H9 (cell line): ENCODE data around the gene EVL. TPM values are rescaled to one million over a fixed set of nuclear protein-coding genes. Genes with fewer than 3 reads are reported as not detected.

Experiments
- DNase-seq: peaks from one replicate; pipeline ENCODE4 v3.0.0-alpha.2; 2017
- H2AFZ ChIP-seq: one replicate; pipeline ENCODE4 v1.6.1; 2013; ENCODE audit warnings: mild to moderate bottlenecking, low read length, control low read depth, moderate library complexity
- H2AK5ac ChIP-seq: 2 replicates; pipeline ENCODE4 v1.6.1; 2013; ENCODE audit warnings: low read length, control low read depth, mixed read lengths; ENCODE audit not compliant: insufficient read length
- H2BK120ac ChIP-seq: one replicate; pipeline ENCODE4 v1.6.1; 2013; ENCODE audit warnings: low read depth, mild to moderate bottlenecking, low read length, control low read depth, inconsistent platforms; ENCODE audit not compliant: poor library complexity, severe bottlenecking
- H2BK12ac ChIP-seq: 2 replicates; pipeline ENCODE4 v1.6.1; 2013; ENCODE audit warnings: low read length, control low read depth, mixed read lengths, low read depth; ENCODE audit not compliant: insufficient read length
- H2BK15ac ChIP-seq: 2 replicates; pipeline ENCODE4 v1.6.1; 2013; ENCODE audit warnings: low read depth, low read length, control low read depth
- H2BK20ac ChIP-seq: one replicate; pipeline ENCODE4 v1.6.1; 2013; ENCODE audit warnings: low read depth, mild to moderate bottlenecking, low read length, control low read depth, inconsistent platforms; ENCODE audit not compliant: poor library complexity, severe bottlenecking
- H2BK5ac ChIP-seq: 2 replicates; pipeline ENCODE4 v1.6.1; 2013; ENCODE audit warnings: low read length, control low read depth, mixed read lengths; ENCODE audit not compliant: insufficient read length
- H3K14ac ChIP-seq: 2 replicates; pipeline ENCODE4 v1.6.1; 2013; ENCODE audit warnings: low read length, control low read depth; ENCODE audit not compliant: insufficient read depth
- H3K18ac ChIP-seq: 2 replicates; pipeline ENCODE4 v1.6.1; 2013; ENCODE audit warnings: low read depth, mild to moderate bottlenecking, mixed read lengths, low read length, control low read depth; ENCODE audit not compliant: insufficient read length
- H3K23ac ChIP-seq: 2 replicates; pipeline ENCODE4 v1.6.1; 2013; ENCODE audit warnings: low read length, control low read depth, mixed read lengths, low read depth; ENCODE audit not compliant: insufficient read length
- H3K23me2 ChIP-seq: 2 replicates; pipeline ENCODE4 v1.6.1; 2013; ENCODE audit warnings: low read depth, mild to moderate bottlenecking, mixed read lengths, low read length, control low read depth; ENCODE audit not compliant: insufficient read length, poor library complexity, severe bottlenecking
- H3K27ac ChIP-seq: 2 replicates; pipeline ENCODE4 v1.5.1; 2013; ENCODE audit warnings: low read length, control low read depth, mixed read lengths, low read depth; ENCODE audit not compliant: insufficient read length
- H3K27me3 ChIP-seq: 2 replicates; pipeline ENCODE4 v1.6.1; 2013; ENCODE audit warnings: low read length, control low read depth, inconsistent platforms; ENCODE audit not compliant: insufficient read depth
- H3K4ac ChIP-seq: 2 replicates; pipeline ENCODE4 v1.6.1; 2013; ENCODE audit warnings: low read depth, mild to moderate bottlenecking, control low read depth, inconsistent platforms, low read length, moderate library complexity
- H3K4me1 ChIP-seq: 2 replicates; pipeline ENCODE4 v1.6.1; 2013; ENCODE audit warnings: low read length, control low read depth, inconsistent platforms; ENCODE audit not compliant: insufficient read depth
- H3K4me2 ChIP-seq: 2 replicates; pipeline ENCODE4 v1.6.1; 2013; ENCODE audit warnings: low read length, control low read depth, mixed read lengths; ENCODE audit not compliant: insufficient read length, insufficient read depth
- H3K56ac ChIP-seq: 2 replicates; pipeline ENCODE4 v1.6.1; 2013; ENCODE audit warnings: low read depth, mild to moderate bottlenecking, mixed read lengths, low read length, control low read depth; ENCODE audit not compliant: insufficient read length
- H3K79me1 ChIP-seq: 2 replicates; pipeline ENCODE4 v1.6.1; 2013; ENCODE audit warnings: low read depth, mild to moderate bottlenecking, moderate library complexity, low read length, control low read depth, inconsistent platforms; ENCODE audit not compliant: insufficient read depth, poor library complexity, severe bottlenecking
- H3K79me2 ChIP-seq: 2 replicates; pipeline ENCODE4 v1.6.1; 2013; ENCODE audit warnings: low read length, control low read depth, inconsistent platforms; ENCODE audit not compliant: insufficient read depth
- H3K9ac ChIP-seq: 2 replicates; pipeline ENCODE4 v1.6.1; 2013; ENCODE audit warnings: low read length, control low read depth, mixed read lengths; ENCODE audit not compliant: insufficient read length; ENCODE audit errors: extremely low read depth
- H3K9me3 ChIP-seq: one replicate; pipeline ENCODE4 v1.6.1; 2013; ENCODE audit warnings: low read depth, low read length, inconsistent platforms; ENCODE audit not compliant: control insufficient read depth
- H3T11ph ChIP-seq: one replicate; pipeline ENCODE4 v1.6.1; 2013; ENCODE audit warnings: mild to moderate bottlenecking, low read length, control low read depth, inconsistent platforms
- H4K20me1 ChIP-seq: one replicate; pipeline ENCODE4 v1.6.1; 2013; ENCODE audit not compliant: control insufficient read depth, insufficient read length, insufficient read depth
- H4K5ac ChIP-seq: 2 replicates; pipeline ENCODE4 v1.6.1; 2013; ENCODE audit warnings: low read depth, mild to moderate bottlenecking, mixed read lengths, low read length, control low read depth; ENCODE audit not compliant: insufficient read length
- H4K8ac ChIP-seq: replicated peaks from 2 replicates; pipeline ENCODE4 v1.6.1; 2013; ENCODE audit warnings: low read length, control low read depth, mixed read lengths, low read depth; ENCODE audit not compliant: insufficient read length
- H4K91ac ChIP-seq: 2 replicates; pipeline ENCODE4 v1.6.1; 2013; ENCODE audit warnings: low read depth, mild to moderate bottlenecking, moderate library complexity, mixed read lengths, low read length, control low read depth; ENCODE audit not compliant: insufficient read length
- H3K27ac Mint-ChIP-seq, 3 experiments: 2 replicates in 2 of 3; 3 replicates in 1 of 3; pipeline ENCODE4 v1.8.0; 2020 to 2021; ENCODE audit warnings: mixed read lengths in 3 of 3, mild to moderate bottlenecking in 1 of 3, moderate library complexity in 1 of 3
- H3K27me3 Mint-ChIP-seq: 2 replicates; pipeline ENCODE4 v1.8.0; 2021; ENCODE audit warnings: low read depth, mild to moderate bottlenecking, moderate library complexity, mixed read lengths
- H3K36me3 Mint-ChIP-seq, 3 experiments: 2 replicates in 2 of 3; 3 replicates in 1 of 3; pipeline ENCODE4 v1.8.0; 2020 to 2021; ENCODE audit warnings: low read depth in 3 of 3, mixed read lengths in 3 of 3; ENCODE audit not compliant: insufficient read depth in 1 of 3
- H3K4me1 Mint-ChIP-seq, 2 experiments: 2 replicates each; pipeline ENCODE4 v1.8.0; 2020; ENCODE audit warnings: mixed read lengths in 2 of 2
- H3K4me3 Mint-ChIP-seq, 2 experiments: 2 replicates in 1 of 2; 3 replicates in 1 of 2; pipeline ENCODE4 v1.8.0; 2020 to 2021; ENCODE audit warnings: mild to moderate bottlenecking in 2 of 2, mixed read lengths in 2 of 2, moderate library complexity in 1 of 2
- H3K9me3 Mint-ChIP-seq, 2 experiments: 2 replicates in 1 of 2; 3 replicates in 1 of 2; pipeline ENCODE4 v1.8.0; 2020; ENCODE audit warnings: mild to moderate bottlenecking in 2 of 2, mixed read lengths in 2 of 2, moderate library complexity in 1 of 2
- WGBS: extraction: QIAGEN DNeasy Blood & Tissue Kit; methylation state at CpG from one replicate; pipeline ENCODE4 v1.1.7; 2013; ENCODE audit warnings: missing lambda C conversion rate, low lambda C conversion rate, mixed read lengths; ENCODE audit not compliant: insufficient read length; ENCODE audit errors: extremely low coverage; 5-methylcytosine and 5-hydroxymethylcytosine counted together
- total RNA-seq: library from RNA; stranded (reverse); gene quantifications from 2 replicates; pipeline ENCODE4 v1.2.1, GENCODE V29; 2021
- TF ChIP-seq, protein P1 (sequence below): fragments of 200-600 bp; sonication (generic); conservative IDR thresholded peaks from 3 replicates; pipeline ENCODE4 v1.8.0; 2021; ENCODE audit warnings: antibody characterized with exemption, mild to moderate bottlenecking

Gene EVL
- total RNA-seq, 1 experiment from 2014 or later = 53.2 TPM

DNA sequence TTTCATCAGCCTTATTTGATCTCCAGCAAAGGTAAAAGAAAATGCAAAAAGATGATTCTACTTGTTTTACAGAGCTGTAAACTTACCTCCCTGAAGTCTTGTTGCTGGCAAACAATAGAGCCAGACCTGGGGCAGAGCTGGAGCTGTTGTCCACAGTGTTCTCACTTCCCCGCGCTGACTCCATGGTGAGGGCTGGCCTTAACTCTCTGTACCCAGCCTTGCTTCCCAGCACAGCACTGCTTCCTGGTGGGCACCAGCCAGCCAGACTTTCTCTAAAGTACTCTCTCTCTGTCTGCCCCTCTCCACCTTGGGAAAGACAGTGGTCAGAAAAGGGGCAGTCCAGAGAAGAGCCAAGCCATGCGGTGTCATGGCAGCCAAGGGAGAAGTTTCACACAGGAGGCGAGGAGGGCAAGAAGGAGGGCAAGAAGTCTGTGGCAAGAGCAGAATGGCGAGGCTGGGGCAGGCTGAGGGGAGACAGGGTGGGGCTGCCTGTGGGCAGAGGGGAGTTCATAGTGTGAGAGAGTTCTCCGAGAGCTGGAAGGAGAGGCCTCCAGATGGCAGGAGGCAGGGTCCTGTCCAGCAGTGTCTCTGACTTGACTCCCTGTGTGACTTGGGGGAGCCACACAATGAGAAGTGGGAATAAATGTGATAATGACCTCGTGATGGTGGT, 9.3 kb downstream of the EVL start:
- TF ChIP-seq, protein P1, sequence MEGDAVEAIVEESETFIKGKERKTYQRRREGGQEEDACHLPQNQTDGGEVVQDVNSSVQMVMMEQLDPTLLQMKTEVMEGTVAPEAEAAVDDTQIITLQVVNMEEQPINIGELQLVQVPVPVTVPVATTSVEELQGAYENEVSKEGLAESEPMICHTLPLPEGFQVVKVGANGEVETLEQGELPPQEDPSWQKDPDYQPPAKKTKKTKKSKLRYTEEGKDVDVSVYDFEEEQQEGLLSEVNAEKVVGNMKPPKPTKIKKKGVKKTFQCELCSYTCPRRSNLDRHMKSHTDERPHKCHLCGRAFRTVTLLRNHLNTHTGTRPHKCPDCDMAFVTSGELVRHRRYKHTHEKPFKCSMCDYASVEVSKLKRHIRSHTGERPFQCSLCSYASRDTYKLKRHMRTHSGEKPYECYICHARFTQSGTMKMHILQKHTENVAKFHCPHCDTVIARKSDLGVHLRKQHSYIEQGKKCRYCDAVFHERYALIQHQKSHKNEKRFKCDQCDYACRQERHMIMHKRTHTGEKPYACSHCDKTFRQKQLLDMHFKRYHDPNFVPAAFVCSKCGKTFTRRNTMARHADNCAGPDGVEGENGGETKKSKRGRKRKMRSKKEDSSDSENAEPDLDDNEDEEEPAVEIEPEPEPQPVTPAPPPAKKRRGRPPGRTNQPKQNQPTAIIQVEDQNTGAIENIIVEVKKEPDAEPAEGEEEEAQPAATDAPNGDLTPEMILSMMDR = no peak
- Mint-ChIP-seq H3K4me3 (no peak overlapping the region), H3K4me1 (peaks cover 36 to 38% of the 10 kb centered on the region in 2 experiments), H3K27me3 (no peaks in the 10 kb centered on the region), H3K36me3 (no peaks in the 10 kb centered on the region), H3K9me3 (no peaks in the 10 kb centered on the region), H3K27ac (peak overlapping the region; percentile 39 to 77 (median 74); a peak in 4 of 7 replicates)
- Histone ChIP-seq H3K4me2 (no peak overlapping the region), H2AK5ac (no peak overlapping the region), H3T11ph (no peak overlapping the region), H2BK12ac (no peak overlapping the region), H4K91ac (no peak overlapping the region), H3K27ac (no peak overlapping the region), H3K23ac (no peak overlapping the region), H3K9me3 (no peaks in the 10 kb centered on the region), H3K23me2 (no peaks in the 10 kb centered on the region), H3K4ac (no peak overlapping the region), H3K18ac (no peak overlapping the region), H4K20me1 (no peaks in the 10 kb centered on the region), H3K4me1 (no peaks in the 10 kb centered on the region; the same call in 1 of the 2 replicates), H4K8ac (no peak overlapping the region), H2BK120ac (no peak overlapping the region), H4K5ac (no peak overlapping the region), H3K56ac (no peak overlapping the region), H2BK15ac (no peak overlapping the region), H3K79me2 (no peaks in the 10 kb centered on the region), H3K9ac (no peak overlapping the region), H2BK5ac (no peak overlapping the region), H2AFZ (no peak overlapping the region), H3K14ac (no peak overlapping the region), H3K27me3 (no peaks in the 10 kb centered on the region), H2BK20ac (no peak overlapping the region), H3K79me1 (no peaks in the 10 kb centered on the region)
- no peak for DNase-seq
- no CpG with 5 or more reads among the region's 7 CpGs for WGBS
